Measurements from ENCODE around the gene CERK. TPM values are rescaled to one million over a fixed set of nuclear protein-coding genes. Genes with fewer than 3 reads are reported as not detected.

Gene CERK
- total and polyA plus RNA-seq, 2 of the 13 experiments (the other 11 are each of a cell fraction or from before 2014, with no cell fraction given), result 40.3 to 41.9 TPM

GRCh38 chr22:46767249-46767985 lies 29.4 kb upstream of the CERK start:
- DNase-seq (ENCODE audit: low spot score) (no peak), ATAC-seq (no peak), FAIRE-seq (no peak)
- no peak overlapping the region for H3K4me2 ChIP-seq (ENCODE audit: low read depth, low read length)
- TF ChIP-seq MXD3 (CRISPR knock-in tag; IDR thresholded peaks at IDR 0.05) (no peak), SOX13 (IDR thresholded peaks at IDR 0.05) (no peak), SOX13 (CRISPR knock-in tag; conservative IDR thresholded peaks at IDR 0.05 in 1 of 2, IDR thresholded peaks at IDR 0.05 in 1 of 2) (no peak), SNAI1 (CRISPR knock-in tag; IDR thresholded peaks at IDR 0.05; ENCODE audit: borderline replicate concordance) (no peak), JARID2 (CRISPR knock-in tag; IDR thresholded peaks at IDR 0.05; ENCODE audit: insufficient replicate concordance) (no peak), MAFK (conservative IDR thresholded peaks at IDR 0.05 in 1 of 2, IDR thresholded peaks at IDR 0.05 in 1 of 2; ENCODE audit: low read length in 2 of 2) (peak; percentile 95 to 97), MAFF (IDR thresholded peaks at IDR 0.05; ENCODE audit: low read depth, low read length) (peak; percentile 95), RARA (CRISPR knock-in tag; IDR thresholded peaks at IDR 0.05) (no peak), GTF3A (CRISPR knock-in tag; conservative IDR thresholded peaks at IDR 0.05) (no peak), MTF2 (CRISPR knock-in tag; IDR thresholded peaks at IDR 0.05; ENCODE audit: borderline replicate concordance) (no peak), ZNF354B (CRISPR knock-in tag; IDR thresholded peaks at IDR 0.05) (no peak), AFF4 (CRISPR knock-in tag; IDR thresholded peaks at IDR 0.05) (no peak), ZNF350 (CRISPR knock-in tag; IDR thresholded peaks at IDR 0.05; ENCODE audit: borderline replicate concordance, low read depth) (no peak), SRSF4 (IDR thresholded peaks at IDR 0.05; ENCODE audit: low read depth, low read length, poor library complexity, severe bottlenecking) (no peak), E2F1 (CRISPR knock-in tag; IDR thresholded peaks at IDR 0.05) (no peak)
- H3K9me3 ChIP-seq (ENCODE audit: low read length), result no peaks in the 10 kb centered on the region
- no peaks in the 10 kb centered on the region; a peak in 1 of 5 replicates for H3K27me3 ChIP-seq (ENCODE audit: control insufficient read depth in 1 of 2, insufficient read depth in 2 of 2, low read length in 2 of 2)
- no peaks in the 10 kb centered on the region for H4K20me1 ChIP-seq (ENCODE audit: insufficient read depth, low read length)
- no peak overlapping the region for H3K27ac ChIP-seq (ENCODE audit: extremely low read length, insufficient read depth, low read length)
- no TSS peak for BruUV-seq (replicated peaks)
- H3K4me3 ChIP-seq (replicated peaks in 1 of 3; ENCODE audit: insufficient read depth in 1 of 3, low read depth in 2 of 3, low read length in 3 of 3), result no peak overlapping the region
- 93% methylated on average over 11 of the region's 11 CpGs for WGBS (ENCODE audit: low lambda C conversion rate)
- H3K36me3 ChIP-seq (replicated peaks in 1 of 2; ENCODE audit: control insufficient read depth in 1 of 2, insufficient read depth in 2 of 2, low read length in 2 of 2), result no peaks in the 10 kb centered on the region
- intact Hi-C loops (cut with micrococcal nuclease; ENCODE audit: unreplicated experiment) (no loop called here), in situ Hi-C loops (cut with HindIII; ENCODE audit: extremely low pct_ligation_motif_present, low pct_unique_long_range_greater_than_20kb) (no loop called here)
- CTCF ChIA-PET (ENCODE audit: low intra/inter-chr PET ratio, low total read pairs), result no interaction called here
- H3K4me1 ChIP-seq (ENCODE audit: insufficient read depth, low read length), result peaks cover 22% of the 10 kb centered on the region
- POLR2A ChIA-PET, result interaction anchor here (0.8 kb wide), 1 partner anchor 9 kb away, joined by 3 read pairs; no protein-coding TSS in a partner anchor
- H3K79me2 ChIP-seq (ENCODE audit: insufficient read depth, low read length), result peaks cover 60% of the 10 kb centered on the region
- H2AFZ ChIP-seq (ENCODE audit: low read length), result no peak overlapping the region
- no peak overlapping the region for H3K9ac ChIP-seq (ENCODE audit: insufficient read depth, low read depth, low read length)

Data from HepG2 (cell line).